Keratinocyte (primary cell): ENCODE measurements around the gene RAB34. TPM values are rescaled to one million over a fixed set of nuclear protein-coding genes. Genes with fewer than 3 reads are reported as not detected.

Source experiments
- DNase-seq: peaks from one replicate; pipeline ENCODE4 v3.0.0-alpha.2; 2011; ENCODE audit warnings: low read depth, missing footprints, low spot score
- FAIRE-seq: peaks from 2 replicates; lab custom pipeline; 2011; peaks lifted over from hg19 to GRCh38; lab: Jason Lieb, UNC
- H2AFZ ChIP-seq: 2 replicates; pipeline ENCODE4 v1.6.0; 2012; ENCODE audit warnings: low read length, control low read depth, inconsistent platforms; ENCODE audit not compliant: control insufficient read depth
- H3K27ac ChIP-seq: 2 replicates; pipeline ENCODE4 v1.5.1; 2011; ENCODE audit warnings: low read length; ENCODE audit not compliant: control insufficient read depth, insufficient read depth
- H3K27me3 ChIP-seq: 3 replicates; pipeline ENCODE4 v1.6.0; 2011; ENCODE audit warnings: low read length; ENCODE audit not compliant: control insufficient read depth, insufficient read depth; ENCODE audit errors: extremely low read depth
- H3K36me3 ChIP-seq, 2 experiments: 2 replicates in 1 of 2; 3 replicates in 1 of 2; pipeline ENCODE4 v1.5.1; 2011; ENCODE audit warnings: low read length in 2 of 2, mild to moderate bottlenecking in 1 of 2; ENCODE audit not compliant: control insufficient read depth in 2 of 2, insufficient read depth in 2 of 2; ENCODE audit errors: extremely low read depth in 1 of 2
- H3K4me1 ChIP-seq: 3 replicates; pipeline ENCODE4 v1.5.1; 2011; ENCODE audit warnings: low read length; ENCODE audit not compliant: control insufficient read depth, insufficient read depth; ENCODE audit errors: extremely low read depth
- H3K4me2 ChIP-seq: 3 replicates; pipeline ENCODE4 v1.6.0; 2011; ENCODE audit warnings: low read depth, low read length; ENCODE audit not compliant: control insufficient read depth, insufficient read depth; ENCODE audit errors: extremely low read depth
- H3K4me3 ChIP-seq, 3 experiments: fragments of 200-600 bp in 1 of 3; sonication (generic) in 1 of 3; 2 replicates in 2 of 3; 3 replicates in 1 of 3; pipeline ENCODE4 v1.5.1; 2011 to 2016; ENCODE audit warnings: low read length in 3 of 3, mild to moderate bottlenecking in 3 of 3, control low read depth in 2 of 3, inconsistent platforms in 1 of 3, low read depth in 1 of 3, mixed read lengths in 1 of 3, mixed run types in 1 of 3, moderate library complexity in 1 of 3; ENCODE audit not compliant: control insufficient read depth in 2 of 3, insufficient read depth in 2 of 3; ENCODE audit errors: extremely low read depth in 1 of 3
- H3K79me2 ChIP-seq: 2 replicates; pipeline ENCODE4 v1.6.0; 2012; ENCODE audit warnings: low read length; ENCODE audit not compliant: control insufficient read depth, insufficient read depth
- H3K9ac ChIP-seq: 3 replicates; pipeline ENCODE4 v1.6.0; 2011; ENCODE audit warnings: low read length; ENCODE audit not compliant: control insufficient read depth, insufficient read depth; ENCODE audit errors: extremely low read depth
- H3K9me1 ChIP-seq: 3 replicates; pipeline ENCODE4 v1.6.0; 2011; ENCODE audit warnings: low read length; ENCODE audit not compliant: control insufficient read depth, insufficient read depth; ENCODE audit errors: extremely low read depth
- H3K9me3 ChIP-seq: 2 replicates; pipeline ENCODE4 v1.5.1; 2012; ENCODE audit warnings: low read depth, low read length; ENCODE audit not compliant: control insufficient read depth
- H4K20me1 ChIP-seq: 3 replicates; pipeline ENCODE4 v1.6.0; 2011; ENCODE audit warnings: low read length; ENCODE audit not compliant: control insufficient read depth, insufficient read depth; ENCODE audit errors: extremely low read depth
- CTCF ChIP-seq, 3 experiments: IDR thresholded peaks in 1 of 3; conservative IDR thresholded peaks in 1 of 3; optimal IDR thresholded peaks in 1 of 3; 2 replicates in 2 of 3; 3 replicates in 1 of 3; pipeline versions ENCODE3 to v1.5.1; 2011; ENCODE audit warnings: low read length in 3 of 3, mild to moderate bottlenecking in 3 of 3, moderate library complexity in 2 of 3, control low read depth in 1 of 3, inconsistent platforms in 1 of 3; ENCODE audit not compliant: insufficient read depth in 2 of 3; ENCODE audit errors: extremely low read depth in 1 of 3
- EZH2 ChIP-seq: IDR thresholded peaks from one replicate; pipeline ENCODE4 v1.6.1; 2012; ENCODE audit warnings: inconsistent platforms, mild to moderate bottlenecking, low read length, moderate library complexity
- dilution Hi-C: fragments of 300-500 bp; cut with MboI; formaldehyde crosslinking; loops from one replicate; pipeline ENCODE4 v1.7.0; 2020; ENCODE audit warnings: low sequenced_read_pairs; ENCODE audit not compliant: extremely low pct_ligation_motif_present
- polyA plus RNA-seq, 5 experiments: library from polyadenylated mRNA; depleted of rRNA in 3 of 5; stranded (reverse) in 3 of 5; stranded (forward) in 1 of 5; unstranded in 1 of 5; fragments of >200 nt; gene quantifications; 1 replicate in 1 of 5; 2 replicates in 3 of 5; 3 replicates in 1 of 5; pipeline versions ENCODE4 v1.2.1 to v1.2.3, GENCODE V29; 2011 to 2012; ENCODE audit warnings: missing spikeins in 2 of 5, low read depth in 1 of 5, low replicate concordance in 1 of 5

Gene RAB34
- polyA plus RNA-seq, 1 donor (not counting 4 experiments of a cell fraction or from before 2014, with no cell fraction given) = 134 TPM

GRCh38 chr17:28689011-28689410, 28.7 kb downstream of the RAB34 start:
- TF ChIP-seq CTCF (optimal IDR thresholded peaks at IDR 0.05 in 1 of 3, IDR thresholded peaks at IDR 0.05 in 1 of 3, conservative IDR thresholded peaks at IDR 0.05 in 1 of 3; ENCODE audit: extremely low read depth in 1 of 3, insufficient read depth in 2 of 3, low read length in 3 of 3) = no peak
- no peak for TF ChIP-seq EZH2
- peaks cover 54 to 56% of the 10 kb centered on the region in 2 experiments for H3K36me3 ChIP-seq
- no peaks in the 10 kb centered on the region for H3K27me3 ChIP-seq
- H3K79me2 ChIP-seq = no peaks in the 10 kb centered on the region
- H2AFZ ChIP-seq = no peak overlapping the region
- dilution Hi-C loops = no loop called here
- FAIRE-seq = no peak
- H3K4me3 ChIP-seq = no peak overlapping the region
- no peaks in the 10 kb centered on the region for H3K9me3 ChIP-seq
- no peak for DNase-seq
- H3K4me2 ChIP-seq = no peak overlapping the region
- peaks cover 2% of the 10 kb centered on the region for H4K20me1 ChIP-seq
- no peaks in the 10 kb centered on the region for H3K4me1 ChIP-seq
- no peak overlapping the region for H3K9ac ChIP-seq
- H3K9me1 ChIP-seq = no peaks in the 10 kb centered on the region
- no peak overlapping the region for H3K27ac ChIP-seq

GRCh38 chr17:28688481-28688880, 29.2 kb downstream of the RAB34 start:
- DNase-seq (no peak), FAIRE-seq (no peak)
- no peaks in the 10 kb centered on the region for H3K9me1 ChIP-seq
- dilution Hi-C loops = no loop called here
- no peak for TF ChIP-seq CTCF (optimal IDR thresholded peaks at IDR 0.05 in 1 of 3, IDR thresholded peaks at IDR 0.05 in 1 of 3, conservative IDR thresholded peaks at IDR 0.05 in 1 of 3; ENCODE audit: extremely low read depth in 1 of 3, insufficient read depth in 2 of 3, low read length in 3 of 3)
- TF ChIP-seq EZH2 = no peak
- no peaks in the 10 kb centered on the region for H3K27me3 ChIP-seq
- H3K4me1 ChIP-seq = no peaks in the 10 kb centered on the region
- no peak overlapping the region for H2AFZ ChIP-seq
- H3K36me3 ChIP-seq = peaks cover 51 to 54% of the 10 kb centered on the region in 2 experiments
- no peak overlapping the region for H3K4me2 ChIP-seq
- H3K9me3 ChIP-seq = no peaks in the 10 kb centered on the region
- no peak overlapping the region for H3K9ac ChIP-seq
- no peak overlapping the region for H3K27ac ChIP-seq
- peaks cover 2% of the 10 kb centered on the region for H4K20me1 ChIP-seq
- no peaks in the 10 kb centered on the region for H3K79me2 ChIP-seq
- no peak overlapping the region for H3K4me3 ChIP-seq
